NB4 (cell line): ENCODE data around the gene C2CD2L.

ENCODE experiments used
- DNase-seq: peaks from one replicate; pipeline ENCODE4 v3.0.0; 2010; ENCODE audit warnings: low read depth
- H3K4me3 ChIP-seq: one replicate; pipeline ENCODE4 v1.5.1; 2011; ENCODE audit warnings: mild to moderate bottlenecking, low read depth, low read length, moderate library complexity
- CTCF ChIP-seq: IDR thresholded peaks from one replicate; pipeline ENCODE4 v1.5.1; 2012; ENCODE audit warnings: low read depth, low read length
- MAX ChIP-seq: IDR thresholded peaks from 2 replicates; pipeline ENCODE4 v1.6.1; 2011; ENCODE audit warnings: low read depth, low read length
- MYC ChIP-seq: IDR thresholded peaks from 2 replicates; pipeline ENCODE4 v1.6.1; 2011; ENCODE audit warnings: low read depth, low read length
- POLR2A ChIP-seq: IDR thresholded peaks from 2 replicates; pipeline ENCODE4 v1.6.1; 2011; ENCODE audit warnings: mild to moderate bottlenecking; ENCODE audit not compliant: insufficient read length; ENCODE audit errors: extremely low read depth

Gene C2CD2L

GRCh38 chr11:119144825-119145486, 37.8 kb downstream of the C2CD2L start:
- TF ChIP-seq POLR2A: no peak
- TF ChIP-seq CTCF: peak; percentile 73
- H3K4me3 ChIP-seq: no peak overlapping the region
- peak; percentile 83 for DNase-seq

- H3K4me3 ChIP-seq: no peak overlapping the region
- no peak for DNase-seq
- TF ChIP-seq MYC: no peak
Measured at GRCh38 chr11:119145551-119145950, 38.4 kb downstream of the C2CD2L start.

- TF ChIP-seq MYC (no peak), CTCF (no peak), POLR2A (no peak)
- no peak overlapping the region for H3K4me3 ChIP-seq
- DNase-seq: peak; percentile 36
Measured at GRCh38 chr11:119147604-119148333, 40.6 kb downstream of the C2CD2L start.

- TF ChIP-seq MYC (no peak), POLR2A (no peak), MAX (no peak), CTCF (no peak)
- DNase-seq: no peak
- no peak overlapping the region for H3K4me3 ChIP-seq
Measured at GRCh38 chr11:119148720-119149017, 41.5 kb downstream of the C2CD2L start.

GRCh38 chr11:119149018-119149785, 42.1 kb downstream of the C2CD2L start, which contains the start of gene ABCG4:
ABCG4 (plus strand) TSS chr11:119149052; CDS start chr11:119149966, 914 bp downstream.
- DNase-seq: peak; percentile 72
- TF ChIP-seq MAX (no peak), POLR2A (no peak), CTCF (no peak), MYC (no peak)
- H3K4me3 ChIP-seq: no peak within 1 kb of the TSS

GRCh38 chr11:119149786-119150275, 42.7 kb downstream of the C2CD2L start:
- DNase-seq: no peak
- no peak overlapping the region for H3K4me3 ChIP-seq
- TF ChIP-seq MYC (no peak), POLR2A (no peak), MAX (no peak), CTCF (no peak)
